A172 (cell line): ENCODE measurements around the gene CALHM1. TPM values are rescaled to one million over a fixed set of nuclear protein-coding genes. Genes with fewer than 3 reads are reported as not detected.
A peak's percentile ranks its signal among the peaks of the same experiment; 100 is the strongest.
"Not testable (repeated sequence)": the region's sequence is repeated elsewhere in the genome, so short reads cannot be mapped to it uniquely, and the experiment has no call there.

Experiments
- DNase-seq: peaks from one replicate; pipeline ENCODE4 v3.0.0-alpha.2; 2015; ENCODE audit warnings: low spot score
- total RNA-seq: library from RNA; depleted of rRNA; stranded (reverse); fragments of >200 nt; shearing (Covaris generic); gene quantifications from 2 replicates; pipeline ENCODE4 v1.2.3, GENCODE V29; 2014; rRNA removed

The CALHM1 gene
- total RNA-seq, 1 experiment from 2014 or later = not detected

- DNase-seq = no peak
These were observed 29.1 kb downstream of the CALHM1 start for GRCh38 chr10:103429647-103430046.

- DNase-seq = no peak
These were observed 29.6 kb downstream of the CALHM1 start for GRCh38 chr10:103428989-103429643.

GRCh38 chr10:103427866-103428265 is 30.8 kb downstream of the CALHM1 start:
- no peak for DNase-seq

GRCh38 chr10:103423748-103424147 is 35.0 kb downstream of the CALHM1 start:
- no peak for DNase-seq

GRCh38 chr10:103419101-103419500 is 39.6 kb downstream of the CALHM1 start:
- DNase-seq = no peak

GRCh38 chr10:103417601-103418000 is 41.1 kb downstream of the CALHM1 start:
- no peak for DNase-seq

- DNase-seq = not testable (repeated sequence)
These were observed 41.6 kb downstream of the CALHM1 start for GRCh38 chr10:103417148-103417469.

GRCh38 chr10:103416436-103417147 is 42.1 kb downstream of the CALHM1 start:
- peak; percentile 59 for DNase-seq

- DNase-seq = no peak
These were observed 43.1 kb downstream of the CALHM1 start for GRCh38 chr10:103415581-103415980.

- DNase-seq = no peak
These were observed 45.1 kb downstream of the CALHM1 start for GRCh38 chr10:103413564-103413963.

Other genes with a start within 250 kb of the CALHM1 start
- 0.05 and 0.17 TPM in 2 replicates for gene RPEL1, start 213.0 kb downstream of the CALHM1 start, total RNA-seq
- not detected in 2 replicates for gene INA, start 181.8 kb downstream of the CALHM1 start, total RNA-seq
- 42.0 and 42.8 TPM in 2 replicates for gene PCGF6, start 107.8 kb downstream of the CALHM1 start, total RNA-seq
- gene TAF5, start 90.9 kb downstream of the CALHM1 start, total RNA-seq = 11.7 and 13.4 TPM in 2 replicates
- gene ATP5MK, start 62.4 kb downstream of the CALHM1 start, total RNA-seq = 854 and 1,006 TPM in 2 replicates
- gene PDCD11, start 62.3 kb downstream of the CALHM1 start, total RNA-seq = 28.7 and 33.7 TPM in 2 replicates
- 24.5 and 26.0 TPM in 2 replicates for gene CALHM2, start 6.5 kb downstream of the CALHM1 start, total RNA-seq
- gene CALHM3, start 20.3 kb upstream of the CALHM1 start, total RNA-seq = 4.7 and 4.8 TPM in 2 replicates
- gene NEURL1, start 34.8 kb upstream of the CALHM1 start, total RNA-seq = 0.17 TPM in 1 of 2 replicates, not detected in the other